H1 (cell line): ENCODE measurements around the gene TMEM129. TPM values are rescaled to one million over a fixed set of nuclear protein-coding genes. Genes with fewer than 3 reads are reported as not detected.

Experiments
- CTCF ChIA-PET: fragments of 300-600 bp; sonication (Branson Sonifier 250); formaldehyde crosslinking; loops from one replicate; lab custom pipeline; 2021; ENCODE audit not compliant: partially characterized antibody; lab: Charles Lee
- POLR2A ChIA-PET: fragments of 300-600 bp; sonication (Branson Sonifier 250); formaldehyde crosslinking; loops from one replicate; lab custom pipeline; 2021; ENCODE audit warnings: inconsistent platforms; ENCODE audit not compliant: partially characterized antibody; lab: Charles Lee
- DNase-seq, 2 experiments: peaks; one replicate each; pipeline versions ENCODE4 v3.0.0 to v3.0.0-alpha.2; 2010 to 2022; ENCODE audit warnings: low spot score in 2 of 2, low read depth in 1 of 2, mixed read lengths in 1 of 2
- FAIRE-seq: peaks from 2 replicates; lab custom pipeline; 2011; peaks lifted over from hg19 to GRCh38; lab: Jason Lieb, UNC
- H2AFZ ChIP-seq: 2 replicates; pipeline ENCODE4 v1.8.1; 2012; ENCODE audit warnings: low read length, inconsistent platforms
- H2AK5ac ChIP-seq: 2 replicates; pipeline ENCODE4 v1.6.1; 2013; ENCODE audit warnings: low read depth, low read length
- H2BK120ac ChIP-seq: replicated peaks from 2 replicates; pipeline ENCODE3; 2013; ENCODE audit warnings: low read depth, low read length, inconsistent platforms
- H2BK12ac ChIP-seq: 2 replicates; pipeline ENCODE4 v1.6.1; 2013; ENCODE audit warnings: low read depth, low read length
- H2BK15ac ChIP-seq: 2 replicates; pipeline ENCODE4 v1.6.1; 2013; ENCODE audit warnings: low read length
- H2BK20ac ChIP-seq: 2 replicates; pipeline ENCODE4 v1.6.1; 2013; ENCODE audit warnings: low read length
- H2BK5ac ChIP-seq: 2 replicates; pipeline ENCODE4 v1.6.1; 2013; ENCODE audit warnings: low read depth, low read length
- H3K14ac ChIP-seq: 2 replicates; pipeline ENCODE4 v1.6.1; 2013; ENCODE audit warnings: inconsistent platforms; ENCODE audit not compliant: insufficient read length
- H3K18ac ChIP-seq: 2 replicates; pipeline ENCODE4 v1.6.1; 2013; ENCODE audit warnings: low read length; ENCODE audit errors: extremely low read depth
- H3K23ac ChIP-seq: 2 replicates; pipeline ENCODE4 v1.6.1; 2013; ENCODE audit warnings: inconsistent platforms; ENCODE audit not compliant: insufficient read length
- H3K23me2 ChIP-seq: 2 replicates; pipeline ENCODE4 v1.6.1; 2013; ENCODE audit warnings: low read depth, low read length
- H3K27ac ChIP-seq: 2 replicates; pipeline ENCODE4 v1.6.1; 2011; ENCODE audit warnings: low read depth, low read length, inconsistent platforms
- H3K27me3 ChIP-seq, 4 experiments: replicated peaks in 1 of 4; 1 replicate in 1 of 4; 2 replicates in 3 of 4; pipeline versions ENCODE4 v1.6.1 to v1.8.1; 2011 to 2013; ENCODE audit warnings: low read length in 3 of 4, mild to moderate bottlenecking in 3 of 4, inconsistent platforms in 2 of 4, mixed read lengths in 2 of 4, moderate library complexity in 1 of 4; ENCODE audit not compliant: control insufficient read depth in 3 of 4, insufficient read depth in 3 of 4; ENCODE audit errors: extremely low read depth in 1 of 4
- H3K36me3 ChIP-seq, 4 experiments: 2 replicates each; pipeline versions ENCODE4 v1.6.1 to v1.8.1; 2011 to 2013; ENCODE audit warnings: mild to moderate bottlenecking in 4 of 4, low read length in 3 of 4, moderate library complexity in 2 of 4, control low read depth in 1 of 4, inconsistent platforms in 1 of 4; ENCODE audit not compliant: insufficient read depth in 4 of 4, control insufficient read depth in 2 of 4
- H3K4ac ChIP-seq: replicated peaks from 2 replicates; pipeline ENCODE3; 2013; ENCODE audit warnings: low read length, low read depth, mixed read lengths, inconsistent platforms; ENCODE audit not compliant: insufficient read length
- H3K4me1 ChIP-seq, 4 experiments: replicated peaks in 1 of 4; 1 replicate in 1 of 4; 2 replicates in 3 of 4; pipeline versions ENCODE4 v1.6.1 to v1.8.1; 2011 to 2013; ENCODE audit warnings: low read length in 3 of 4, inconsistent platforms in 2 of 4, mixed read lengths in 1 of 4; ENCODE audit not compliant: insufficient read depth in 4 of 4, control insufficient read depth in 3 of 4
- H3K4me2 ChIP-seq, 2 experiments: 2 replicates each; pipeline versions ENCODE4 v1.6.1 to v1.8.1; 2011 to 2013; ENCODE audit warnings: low read depth in 2 of 2, low read length in 2 of 2, control low read depth in 1 of 2, inconsistent platforms in 1 of 2, mild to moderate bottlenecking in 1 of 2; ENCODE audit not compliant: insufficient read depth in 1 of 2
- H3K4me3 ChIP-seq, 4 experiments: fragments of 200-600, 300-600 bp in 1 of 4; sonication (generic), shearing (Covaris generic), sonication (Bioruptor Twin) in 1 of 4; 2 replicates each; pipeline versions ENCODE4 v1.5.1 to v1.8.1; 2011 to 2016; ENCODE audit warnings: low read length in 4 of 4, low read depth in 3 of 4, control low read depth in 2 of 4, inconsistent platforms in 2 of 4, mild to moderate bottlenecking in 2 of 4, mixed read lengths in 1 of 4, moderate library complexity in 1 of 4; ENCODE audit not compliant: insufficient read depth in 2 of 4; ENCODE audit errors: extremely low read depth in 1 of 4
- H3K56ac ChIP-seq: replicated peaks from 2 replicates; pipeline ENCODE3; 2013; ENCODE audit warnings: low read depth, mild to moderate bottlenecking, mixed read lengths, low read length, inconsistent platforms; ENCODE audit not compliant: insufficient read length
- H3K79me1 ChIP-seq: 2 replicates; pipeline ENCODE4 v1.6.1; 2013; ENCODE audit warnings: low read depth, low read length, control low read depth
- H3K79me2 ChIP-seq, 2 experiments: 2 replicates each; pipeline versions ENCODE4 v1.6.1 to v1.8.1; 2012 to 2013; ENCODE audit warnings: low read length in 2 of 2, mild to moderate bottlenecking in 2 of 2, inconsistent platforms in 1 of 2; ENCODE audit not compliant: insufficient read depth in 2 of 2, control insufficient read depth in 1 of 2
- H3K9ac ChIP-seq, 4 experiments: replicated peaks in 1 of 4; 1 replicate in 1 of 4; 2 replicates in 3 of 4; pipeline versions ENCODE4 v1.6.1 to v1.8.1; 2011 to 2013; ENCODE audit warnings: low read depth in 3 of 4, low read length in 3 of 4, control low read depth in 2 of 4, mild to moderate bottlenecking in 2 of 4, moderate library complexity in 2 of 4, inconsistent platforms in 1 of 4; ENCODE audit errors: extremely low read depth in 1 of 4
- H3K9me3 ChIP-seq, 2 experiments: 2 replicates each; pipeline versions ENCODE4 v1.6.1 to v1.8.1; 2012 to 2013; ENCODE audit warnings: mild to moderate bottlenecking in 2 of 2, moderate library complexity in 2 of 2, control low read depth in 1 of 2, inconsistent platforms in 1 of 2, low read depth in 1 of 2, low read length in 1 of 2, mixed read lengths in 1 of 2; ENCODE audit not compliant: insufficient read depth in 2 of 2
- H4K20me1 ChIP-seq, 2 experiments: replicated peaks in 1 of 2; 2 replicates each; pipeline versions ENCODE3 to v1.8.1; 2011 to 2013; ENCODE audit warnings: inconsistent platforms in 2 of 2, low read length in 2 of 2, mild to moderate bottlenecking in 1 of 2; ENCODE audit not compliant: insufficient read depth in 2 of 2, control insufficient read depth in 1 of 2
- H4K5ac ChIP-seq: 2 replicates; pipeline ENCODE4 v1.6.1; 2013; ENCODE audit warnings: low read length, low read depth, mixed read lengths, inconsistent platforms; ENCODE audit not compliant: insufficient read length
- H4K8ac ChIP-seq: 2 replicates; pipeline ENCODE4 v1.8.0; 2013; ENCODE audit warnings: mild to moderate bottlenecking, moderate library complexity, low read length, inconsistent platforms; ENCODE audit not compliant: insufficient read depth; ENCODE audit errors: extremely low read depth
- H4K91ac ChIP-seq: replicated peaks from 2 replicates; pipeline ENCODE3; 2013; ENCODE audit warnings: low read length, mixed read lengths, inconsistent platforms; ENCODE audit not compliant: insufficient read length
- EGR1 ChIP-seq: IDR thresholded peaks from 2 replicates; pipeline ENCODE4 v1.6.1; 2011; ENCODE audit warnings: low read depth, low read length, borderline replicate concordance
- MAX ChIP-seq: IDR thresholded peaks from 2 replicates; pipeline ENCODE4 v1.6.1; 2012; ENCODE audit warnings: inconsistent platforms
- RXRA ChIP-seq: IDR thresholded peaks from 2 replicates; pipeline ENCODE4 v1.6.1; 2011; ENCODE audit warnings: low read depth, mild to moderate bottlenecking, low read length, moderate library complexity; ENCODE audit not compliant: insufficient read depth
- SUZ12 ChIP-seq: fragments of 200-600 bp; sonication (generic); IDR thresholded peaks from 2 replicates; pipeline ENCODE4 v1.6.1; 2012; ENCODE audit warnings: mild to moderate bottlenecking, inconsistent platforms, low read length, moderate library complexity, mixed read lengths
- WGBS, 2 experiments: shearing (Covaris generic) in 1 of 2; methylation state at CpG; one replicate each; pipeline versions ENCODE4 v1.1.6 to v1.1.7; 2013 to 2015; ENCODE audit warnings: low lambda C conversion rate in 2 of 2, mixed read lengths in 2 of 2, inconsistent platforms in 1 of 2, low coverage in 1 of 2, missing lambda C conversion rate in 1 of 2; ENCODE audit not compliant: insufficient replicate concordance in 2 of 2, insufficient coverage in 1 of 2, insufficient read length in 1 of 2; ENCODE audit errors: extremely low coverage in 1 of 2, missing lambda C conversion rate in 1 of 2; 5-methylcytosine and 5-hydroxymethylcytosine counted together
- polyA plus RNA-seq, 7 experiments: library from polyadenylated mRNA; depleted of rRNA in 3 of 7; stranded (reverse) in 5 of 7; unstranded in 2 of 7; fragments of >200 nt in 5 of 7; fragments of 200-250 nt in 2 of 7; gene quantifications; 1 replicate in 5 of 7; 2 replicates in 1 of 7; 4 replicates in 1 of 7; pipeline versions ENCODE4 v1.2.1 to v1.2.3, GENCODE V29; 2011 to 2013; ENCODE audit warnings: missing spikeins in 2 of 7, mixed read lengths in 2 of 7
- total RNA-seq: library from RNA; stranded (reverse); fragmentation: NEBNext Ultra II Directional; extraction: Animal tissue kit (Norgen Biotek cat#: 25700); gene quantifications from 2 replicates; pipeline ENCODE4 v1.2.1, GENCODE V29; 2021

TMEM129 gene
- total and polyA plus RNA-seq, 2 of the 8 experiments (the other 6 are each of a cell fraction or from before 2014, with no cell fraction given) = 31.5 to 58.7 TPM

DNA sequence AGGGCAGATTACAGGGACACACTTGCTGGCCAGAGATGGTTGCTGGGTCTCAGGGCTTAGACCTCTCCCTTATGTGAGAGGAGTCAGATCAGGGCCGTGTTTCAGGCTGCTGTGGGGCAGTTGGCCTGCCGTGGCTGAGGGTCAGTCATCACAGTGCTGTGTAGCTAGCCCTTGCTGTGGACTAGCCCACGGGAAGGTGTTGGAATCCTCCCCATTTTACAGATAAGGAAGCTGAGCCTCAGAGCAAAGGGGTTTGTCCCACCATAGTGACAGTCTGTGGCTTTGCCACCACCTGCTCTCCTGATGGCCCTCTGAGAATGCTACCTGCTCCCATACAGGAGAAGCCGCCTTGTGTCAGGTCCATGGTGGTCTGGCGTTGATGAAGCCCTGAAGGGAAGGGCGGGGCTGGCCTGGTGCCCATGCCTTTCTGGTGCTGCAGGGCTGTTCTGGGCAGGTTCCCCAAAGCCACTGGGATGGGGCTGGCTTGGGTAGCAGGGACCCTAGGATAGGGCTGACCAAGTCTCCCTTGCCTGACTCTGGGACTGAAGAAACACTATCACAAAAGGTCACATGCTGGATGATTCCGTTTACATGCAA lies 34.6 kb downstream of the TMEM129 start:
- Histone ChIP-seq H4K8ac (no peak overlapping the region), H3K27ac (no peak overlapping the region), H3K4me1 (peaks cover 3 to 6% (median 4%) of the 10 kb centered on the region in 4 experiments; a peak in 6 of 7 replicates), H3K23me2 (peaks cover 6% of the 10 kb centered on the region; the same call in 1 of the 2 replicates), H2BK120ac (no peak overlapping the region), H2AK5ac (no peak overlapping the region), H3K9ac (no peak overlapping the region), H3K56ac (no peak overlapping the region), H3K79me1 (no peaks in the 10 kb centered on the region), H4K5ac (no peak overlapping the region), H3K9me3 (no peaks in the 10 kb centered on the region), H4K91ac (no peak overlapping the region), H3K4ac (no peak overlapping the region), H3K27me3 (peaks cover 11 to 17% (median 13%) of the 10 kb centered on the region in 4 experiments), H3K18ac (no peak overlapping the region), H3K14ac (no peak overlapping the region), H2AFZ (no peak overlapping the region)
- ChIA-PET POLR2A (interaction anchor here (1.0 to 1.4 kb wide), 2 partner anchors 12 to 47 kb away, joined by 3 to 5 read pairs; no protein-coding TSS in a partner anchor), CTCF (interaction anchor here (22.9 kb wide), 1 partner anchor 40 kb away, joined by 326 read pairs; the partner anchor contains the start of genes TACC3 and TMEM129)
- TF ChIP-seq SUZ12 (no peak), MAX (no peak), EGR1 (no peak), RXRA (no peak)
- TF ChIP-seq, all 59 proteins: peak for 0
- WGBS, 2 experiments = 87% methylated on average over 7 of the region's 7 CpGs; no CpG with 5 or more reads in 1 of the 2 experiments
- Histone ChIP-seq H3K4me3 (no peak overlapping the region), H3K4me2 (no peak overlapping the region), H2BK20ac (no peak overlapping the region), H3K79me2 (no peaks in the 10 kb centered on the region), H3K23ac (no peak overlapping the region), H2BK5ac (no peak overlapping the region), H3K36me3 (peaks cover under 1 to 12% (median 3%) of the 10 kb centered on the region in 4 experiments; a peak in 5 of 8 replicates), H2BK12ac (no peak overlapping the region; the same call in 1 of the 2 replicates), H4K20me1 (peaks cover 0 to 5% of the 10 kb centered on the region in 2 experiments), H2BK15ac (no peak overlapping the region)
- no peak for FAIRE-seq
- no peak for DNase-seq
